OCI-LY3 (cell line): ENCODE data around the gene TMEM150B.

Source experiments
- EZH2phosphoT487 ChIP-seq: fragments of 200-600 bp; shearing (Covaris generic); IDR thresholded peaks from 2 replicates; pipeline ENCODE4 v1.6.1; 2018; ENCODE audit warnings: antibody characterized with exemption, mixed run types, low read depth
- TF ChIP-seq, protein P1 (sequence below): fragments of 200-600, 300-600 bp; sonication (generic); IDR thresholded peaks from 2 replicates; pipeline ENCODE4 v1.5.1; 2014; ENCODE audit warnings: antibody characterized with exemption, low read length, low read depth

DNA sequence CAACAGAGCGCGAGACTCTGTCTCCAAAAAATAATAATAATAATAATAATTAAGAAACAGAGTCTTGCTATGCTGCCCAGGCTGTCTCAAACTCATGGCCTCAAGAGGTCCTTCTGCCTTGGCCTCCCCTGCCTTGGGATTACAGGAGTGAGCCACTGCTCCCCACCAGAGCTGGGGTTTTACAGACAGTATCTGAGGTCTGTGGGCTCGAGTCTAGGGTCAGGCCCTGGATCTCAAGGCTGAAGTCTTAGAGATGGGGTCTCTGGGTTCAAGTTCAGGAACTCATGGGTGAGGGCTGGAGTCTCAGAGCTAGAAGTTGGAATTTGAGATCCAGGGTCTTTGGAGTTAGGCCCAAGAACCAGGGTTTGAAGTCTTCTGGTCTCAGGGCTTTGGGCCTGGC, 41.6 kb upstream of the TMEM150B start:
- TF ChIP-seq, protein P1, sequence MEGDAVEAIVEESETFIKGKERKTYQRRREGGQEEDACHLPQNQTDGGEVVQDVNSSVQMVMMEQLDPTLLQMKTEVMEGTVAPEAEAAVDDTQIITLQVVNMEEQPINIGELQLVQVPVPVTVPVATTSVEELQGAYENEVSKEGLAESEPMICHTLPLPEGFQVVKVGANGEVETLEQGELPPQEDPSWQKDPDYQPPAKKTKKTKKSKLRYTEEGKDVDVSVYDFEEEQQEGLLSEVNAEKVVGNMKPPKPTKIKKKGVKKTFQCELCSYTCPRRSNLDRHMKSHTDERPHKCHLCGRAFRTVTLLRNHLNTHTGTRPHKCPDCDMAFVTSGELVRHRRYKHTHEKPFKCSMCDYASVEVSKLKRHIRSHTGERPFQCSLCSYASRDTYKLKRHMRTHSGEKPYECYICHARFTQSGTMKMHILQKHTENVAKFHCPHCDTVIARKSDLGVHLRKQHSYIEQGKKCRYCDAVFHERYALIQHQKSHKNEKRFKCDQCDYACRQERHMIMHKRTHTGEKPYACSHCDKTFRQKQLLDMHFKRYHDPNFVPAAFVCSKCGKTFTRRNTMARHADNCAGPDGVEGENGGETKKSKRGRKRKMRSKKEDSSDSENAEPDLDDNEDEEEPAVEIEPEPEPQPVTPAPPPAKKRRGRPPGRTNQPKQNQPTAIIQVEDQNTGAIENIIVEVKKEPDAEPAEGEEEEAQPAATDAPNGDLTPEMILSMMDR = no peak
- TF ChIP-seq EZH2phosphoT487 = no peak
